CD4-positive, CD25-positive, alpha-beta regulatory T cell (primary cell): ENCODE data around the gene EHD3. TPM values are rescaled to one million over a fixed set of nuclear protein-coding genes. Genes with fewer than 3 reads are reported as not detected.

Source experiments
- ATAC-seq, 2 donors: fragments of 150-1000 bp; cut with Tn5 transposase; one replicate each; pipeline ENCODE4 v1.10.0; 2021; ENCODE audit warnings: low read depth in 2 of 2, moderate number of reproducible peaks in 2 of 2, moderate library complexity in 1 of 2
- DNase-seq, 3 donors: peaks; one replicate each; pipeline versions ENCODE4 v3.0.0 to v3.0.0-alpha.2; 2012 to 2022; ENCODE audit warnings: mixed read lengths in 1 of 3
- H3K27ac ChIP-seq: one replicate; pipeline ENCODE4 v1.7.0; 2013; ENCODE audit warnings: mild to moderate bottlenecking, low read length; ENCODE audit not compliant: insufficient read depth, poor library complexity, severe bottlenecking
- H3K27me3 ChIP-seq: one replicate; pipeline ENCODE4 v1.7.0; 2013; ENCODE audit warnings: low read length; ENCODE audit not compliant: control insufficient read depth, insufficient read depth
- H3K36me3 ChIP-seq: one replicate; pipeline ENCODE4 v1.7.0; 2013; ENCODE audit warnings: mild to moderate bottlenecking, low read length, moderate library complexity; ENCODE audit not compliant: control insufficient read depth, insufficient read depth
- H3K4me1 ChIP-seq: 2 replicates; pipeline ENCODE4 v1.7.0; 2013; ENCODE audit warnings: mild to moderate bottlenecking, low read length; ENCODE audit not compliant: insufficient read depth, control insufficient read depth, poor library complexity, severe bottlenecking
- H3K4me3 ChIP-seq: one replicate; pipeline ENCODE4 v1.7.0; 2013; ENCODE audit warnings: low read depth, mild to moderate bottlenecking, low read length, moderate library complexity
- H3K9me3 ChIP-seq, 2 experiments: 1 replicate in 1 of 2; 2 replicates in 1 of 2; pipeline ENCODE4 v1.7.0; 2013; ENCODE audit warnings: low read length in 2 of 2, mild to moderate bottlenecking in 1 of 2, moderate library complexity in 1 of 2; ENCODE audit not compliant: control insufficient read depth in 2 of 2
- H3K27ac Mint-ChIP-seq, 3 donors: one replicate each; pipeline ENCODE4 v1.8.0; 2020 to 2022; ENCODE audit warnings: mild to moderate bottlenecking in 3 of 3, mixed read lengths in 3 of 3, moderate library complexity in 2 of 3
- H3K27me3 Mint-ChIP-seq: one replicate; pipeline ENCODE4 v1.8.0; 2022; ENCODE audit warnings: mild to moderate bottlenecking, mixed read lengths
- H3K36me3 Mint-ChIP-seq: one replicate; pipeline ENCODE4 v1.8.0; 2020; ENCODE audit warnings: mixed read lengths
- H3K4me1 Mint-ChIP-seq, 4 donors: one replicate each; pipeline ENCODE4 v1.8.0; 2020 to 2022; ENCODE audit warnings: mixed read lengths in 4 of 4, mild to moderate bottlenecking in 1 of 4
- H3K4me3 Mint-ChIP-seq, 4 donors: one replicate each; pipeline ENCODE4 v1.8.0; 2020 to 2022; ENCODE audit warnings: mild to moderate bottlenecking in 4 of 4, mixed read lengths in 4 of 4, moderate library complexity in 3 of 4
- H3K9me3 Mint-ChIP-seq, 7 donors: one replicate each; pipeline ENCODE4 v1.8.0; 2020 to 2022; ENCODE audit warnings: mixed read lengths in 7 of 7, mild to moderate bottlenecking in 3 of 7, moderate library complexity in 2 of 7
- polyA plus RNA-seq, 4 donors: library from polyadenylated mRNA; unstranded; fragments of 300-500 nt; fragmentation: Illumina TruSeq; gene quantifications; one replicate each; pipeline ENCODE4 v1.2.3, GENCODE V29; 2021
- total RNA-seq: library from RNA; stranded (reverse); gene quantifications from one replicate; pipeline ENCODE4 v1.2.3, GENCODE V29; 2022

EHD3 gene
- total and polyA plus RNA-seq, 5 donors from 2014 or later = 2.3 to 3.5 (median 2.7) TPM

DNA sequence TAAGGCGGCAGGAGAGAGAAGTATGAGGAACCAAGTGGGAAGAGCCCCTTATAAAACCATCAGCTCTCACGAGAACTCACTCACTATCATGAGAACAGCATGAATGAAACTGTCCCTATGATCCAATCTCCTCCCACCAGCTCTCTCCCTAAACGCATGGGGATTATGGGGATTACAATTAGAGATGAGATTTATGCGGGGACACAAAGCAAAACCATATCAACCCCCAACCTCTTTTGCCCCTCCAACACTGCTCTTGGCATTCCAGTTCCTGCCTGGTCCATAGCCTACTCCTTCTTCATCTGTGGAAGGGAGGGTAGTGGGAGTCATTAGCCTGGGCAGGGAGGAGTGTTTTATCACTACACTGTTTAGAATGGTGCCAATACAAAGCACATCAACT, 1.4 kb upstream of the EHD3 start:
- Mint-ChIP-seq H3K27me3 (peaks cover 24% of the 10 kb centered on the region), H3K4me3 (peak overlapping the region in 1 of 4 donors; percentile 51), H3K27ac (no peak overlapping the region), H3K4me1 (peaks cover 5 to 29% (median 17%) of the 10 kb centered on the region in 4 donors), H3K9me3 (no peaks in the 10 kb centered on the region), H3K36me3 (no peaks in the 10 kb centered on the region)
- Histone ChIP-seq H3K4me3 (no peak overlapping the region), H3K27me3 (peaks cover 5% of the 10 kb centered on the region), H3K4me1 (peaks cover 12% of the 10 kb centered on the region), H3K9me3 (no peaks in the 10 kb centered on the region), H3K27ac (no peak overlapping the region), H3K36me3 (no peaks in the 10 kb centered on the region)
- no peak for DNase-seq
- no peak for ATAC-seq

DNA sequence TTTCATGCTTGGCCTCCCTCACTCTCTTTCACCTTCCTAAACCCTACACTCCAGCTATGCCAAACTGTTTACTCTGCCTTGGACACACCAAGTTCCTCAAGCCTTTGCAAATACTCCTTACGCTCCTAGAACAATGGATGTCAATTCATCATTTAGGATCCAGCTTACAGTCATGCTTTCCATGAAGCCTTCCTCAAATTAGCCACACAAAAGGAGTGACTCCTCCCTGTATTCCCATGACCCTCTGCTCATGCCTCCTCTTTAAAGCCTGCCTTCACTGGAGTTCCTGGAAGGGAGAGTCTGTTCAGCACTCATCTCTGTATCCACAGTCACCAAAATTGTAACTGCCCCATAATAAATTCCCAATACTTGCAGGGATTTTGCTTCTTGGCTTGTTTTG, 721 bp upstream of the EHD3 start:
- H3K4me3 ChIP-seq = peak overlapping the region; percentile 72
- DNase-seq = no peak
- peaks cover 12% of the 10 kb centered on the region for H3K4me1 ChIP-seq
- Mint-ChIP-seq H3K4me1 (peaks cover 5 to 31% (median 17%) of the 10 kb centered on the region in 4 donors), H3K27ac (no peak overlapping the region), H3K4me3 (peak overlapping the region; percentile 81 to 87 (median 84)), H3K36me3 (no peaks in the 10 kb centered on the region), H3K27me3 (peaks cover 21% of the 10 kb centered on the region), H3K9me3 (no peaks in the 10 kb centered on the region)
- no peak for ATAC-seq
- no peaks in the 10 kb centered on the region for H3K36me3 ChIP-seq
- H3K27me3 ChIP-seq = peaks cover 5% of the 10 kb centered on the region
- H3K9me3 ChIP-seq = no peaks in the 10 kb centered on the region
- no peak overlapping the region for H3K27ac ChIP-seq

DNA sequence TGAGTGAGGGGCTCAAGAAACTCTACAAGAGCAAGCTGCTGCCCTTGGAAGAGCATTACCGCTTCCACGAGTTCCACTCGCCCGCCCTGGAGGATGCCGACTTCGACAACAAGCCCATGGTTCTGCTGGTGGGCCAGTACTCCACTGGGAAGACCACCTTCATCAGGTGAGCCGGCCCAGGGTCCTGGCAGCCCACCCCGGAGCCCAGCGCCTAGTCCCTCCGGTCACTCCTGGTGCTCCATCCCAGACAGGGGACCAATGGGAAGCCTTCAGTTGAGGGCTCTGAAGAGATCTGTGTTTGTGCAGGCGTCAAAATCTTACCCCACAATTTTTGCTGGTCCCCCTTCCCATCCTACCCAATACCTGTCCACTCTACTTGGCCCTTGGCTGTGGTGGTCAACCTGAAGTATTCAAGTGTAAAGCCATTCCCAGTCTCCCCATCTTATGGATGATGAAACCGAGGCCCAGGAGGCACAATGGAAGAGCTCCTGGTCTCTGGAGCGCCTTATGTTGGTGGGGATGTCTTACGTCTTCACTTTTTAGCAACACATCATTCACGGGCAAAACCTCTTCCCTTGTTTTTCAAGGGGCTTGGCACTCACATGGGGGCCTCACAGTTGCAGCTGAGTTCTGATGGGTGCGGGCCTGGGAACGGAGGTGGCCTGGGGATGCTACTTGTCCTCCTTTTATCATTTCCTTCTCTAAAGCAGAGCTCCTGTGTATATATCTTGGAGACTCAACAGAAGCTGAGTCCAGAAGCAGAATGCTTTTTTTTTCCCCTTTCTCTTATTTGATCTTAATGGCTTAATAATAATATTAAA, 941 bp downstream of the EHD3 start:
- H3K9me3 Mint-ChIP-seq = no peaks in the 10 kb centered on the region
- peaks cover 12% of the 10 kb centered on the region for H3K4me1 ChIP-seq
- no peaks in the 10 kb centered on the region for H3K36me3 Mint-ChIP-seq
- H3K27me3 Mint-ChIP-seq = peaks cover 17% of the 10 kb centered on the region
- H3K4me3 ChIP-seq = no peak overlapping the region
- DNase-seq (peak in 1 of 3 donors; percentile 5), ATAC-seq (no peak)
- H3K4me1 Mint-ChIP-seq = peaks cover 5 to 31% (median 17%) of the 10 kb centered on the region in 4 donors
- no peaks in the 10 kb centered on the region for H3K9me3 ChIP-seq
- peak overlapping the region; percentile 22 to 83 (median 31) for H3K27ac Mint-ChIP-seq
- H3K4me3 Mint-ChIP-seq = peak overlapping the region; percentile 83 to 93 (median 86)
- no peaks in the 10 kb centered on the region for H3K36me3 ChIP-seq
- peaks cover 5% of the 10 kb centered on the region for H3K27me3 ChIP-seq
- no peak overlapping the region for H3K27ac ChIP-seq

DNA sequence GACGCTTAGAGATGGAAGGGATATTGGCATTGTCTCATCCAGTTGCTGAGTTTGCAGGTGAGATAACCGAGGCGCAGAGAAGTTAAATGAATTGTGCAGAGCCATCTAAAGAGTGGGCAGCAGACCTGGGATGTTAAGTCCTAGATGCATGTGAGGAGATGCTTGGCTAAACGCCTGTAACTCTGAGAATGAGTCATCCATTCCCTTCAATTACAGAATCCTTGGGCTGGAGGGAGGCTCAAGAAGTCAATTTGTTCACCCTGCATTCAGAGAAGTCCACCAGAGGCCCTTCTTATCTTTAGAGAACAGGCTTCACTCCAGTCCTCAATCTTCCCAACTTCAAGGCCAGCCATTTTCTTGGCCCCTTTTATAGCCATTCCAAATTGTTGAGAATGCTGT, 1.6 kb downstream of the EHD3 start:
- peak overlapping the region; percentile 22 to 83 (median 31) for H3K27ac Mint-ChIP-seq
- no peaks in the 10 kb centered on the region for H3K36me3 Mint-ChIP-seq
- Histone ChIP-seq H3K27me3 (peaks cover 5% of the 10 kb centered on the region), H3K36me3 (no peaks in the 10 kb centered on the region), H3K27ac (no peak overlapping the region), H3K9me3 (no peaks in the 10 kb centered on the region), H3K4me1 (peaks cover 12% of the 10 kb centered on the region), H3K4me3 (no peak overlapping the region)
- H3K4me3 Mint-ChIP-seq = peak overlapping the region; percentile 83 to 93 (median 86)
- no peak for ATAC-seq
- peaks cover 12% of the 10 kb centered on the region for H3K27me3 Mint-ChIP-seq
- no peak for DNase-seq
- peaks cover 5 to 31% (median 17%) of the 10 kb centered on the region in 4 donors for H3K4me1 Mint-ChIP-seq
- H3K9me3 Mint-ChIP-seq = no peaks in the 10 kb centered on the region

DNA sequence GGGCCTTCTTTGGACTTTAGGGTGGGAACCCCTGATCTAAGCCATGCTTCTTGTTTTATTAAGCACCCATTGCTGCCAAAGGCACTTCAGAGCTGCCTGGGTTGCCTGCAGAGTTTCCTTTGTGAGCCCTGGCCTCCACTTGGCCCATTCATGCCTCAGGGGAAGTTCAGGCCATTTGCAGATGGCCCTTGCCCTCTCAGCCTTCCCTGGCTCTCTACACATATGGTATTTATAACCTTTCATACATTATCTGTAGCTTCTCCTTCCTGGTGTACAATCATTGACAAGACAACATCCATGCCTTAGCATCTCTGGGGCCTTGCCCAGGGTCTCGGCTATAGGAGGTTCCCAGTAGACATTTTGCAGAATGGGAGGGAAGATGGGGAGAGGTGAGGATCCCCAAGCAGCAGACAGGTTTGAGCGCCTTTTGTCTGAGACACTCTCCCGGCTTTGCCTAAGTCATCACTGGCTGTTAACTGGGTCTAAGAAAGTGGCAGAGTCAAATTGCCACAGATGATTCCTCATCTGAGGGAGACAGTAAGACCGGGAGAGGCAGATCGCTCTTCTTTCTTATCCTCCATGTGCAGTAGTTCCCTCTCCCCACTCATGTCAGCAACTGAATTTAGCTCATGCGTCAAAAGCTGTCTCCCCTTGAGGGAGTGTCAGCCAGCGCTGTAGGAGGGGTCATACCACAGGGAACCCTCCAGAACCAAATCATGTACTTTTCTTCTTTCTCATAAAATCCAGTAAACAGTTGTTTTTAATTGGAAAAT, 2.7 kb downstream of the EHD3 start:
- Mint-ChIP-seq H3K4me3 (peak overlapping the region in 3 of 4 donors; percentile 4 to 86 (median 39)), H3K4me1 (peaks cover 5 to 31% (median 17%) of the 10 kb centered on the region in 4 donors), H3K36me3 (no peaks in the 10 kb centered on the region), H3K27ac (peak overlapping the region in 1 of 3 donors; percentile 31), H3K9me3 (no peaks in the 10 kb centered on the region), H3K27me3 (peaks cover 4% of the 10 kb centered on the region)
- Histone ChIP-seq H3K27me3 (no peaks in the 10 kb centered on the region), H3K27ac (no peak overlapping the region), H3K4me3 (no peak overlapping the region), H3K4me1 (peaks cover 12% of the 10 kb centered on the region), H3K9me3 (no peaks in the 10 kb centered on the region), H3K36me3 (no peaks in the 10 kb centered on the region)
- ATAC-seq = no peak
- DNase-seq = no peak

DNA sequence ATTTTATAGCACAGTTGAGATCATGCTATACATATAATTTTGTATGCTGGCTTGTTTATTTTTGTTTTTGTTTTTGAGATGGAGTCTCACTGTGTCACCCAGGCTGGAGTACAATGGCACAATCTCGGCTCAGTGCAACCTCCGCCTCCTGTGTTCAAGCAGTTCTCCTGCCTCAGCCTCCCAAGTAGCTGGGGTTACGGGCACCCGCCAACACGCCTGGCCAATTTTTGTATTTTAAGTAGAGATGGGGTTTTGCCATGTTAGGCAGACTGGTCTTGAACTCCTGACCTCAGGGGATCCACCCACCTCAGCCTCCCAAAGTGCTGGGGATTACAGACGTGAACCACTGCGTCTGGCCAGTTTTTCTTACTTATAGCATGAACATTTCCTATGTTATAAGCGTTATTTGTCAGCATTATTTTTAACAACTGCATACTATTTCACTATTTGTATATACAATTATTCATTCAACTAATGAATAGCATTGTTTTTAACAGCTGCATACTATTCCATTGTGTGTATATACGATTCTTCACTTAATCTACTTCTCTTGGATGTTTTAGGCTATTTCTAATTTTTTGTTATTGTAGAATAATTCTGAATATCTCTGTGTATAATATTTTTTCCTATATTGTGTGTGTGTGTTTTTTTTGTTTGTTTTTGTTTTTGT, 3.5 kb downstream of the EHD3 start:
- Mint-ChIP-seq H3K27me3 (peaks cover under 1% of the 10 kb centered on the region), H3K27ac (peak overlapping the region in 1 of 3 donors; percentile 31), H3K4me1 (peaks cover 5 to 31% (median 17%) of the 10 kb centered on the region in 4 donors), H3K36me3 (no peaks in the 10 kb centered on the region), H3K9me3 (no peaks in the 10 kb centered on the region), H3K4me3 (no peak overlapping the region)
- no peak overlapping the region for H3K27ac ChIP-seq
- H3K4me1 ChIP-seq = peaks cover 12% of the 10 kb centered on the region
- no peaks in the 10 kb centered on the region for H3K9me3 ChIP-seq
- H3K36me3 ChIP-seq = no peaks in the 10 kb centered on the region
- no peak overlapping the region for H3K4me3 ChIP-seq
- H3K27me3 ChIP-seq = no peaks in the 10 kb centered on the region
- ATAC-seq = no peak
- no peak for DNase-seq

DNA sequence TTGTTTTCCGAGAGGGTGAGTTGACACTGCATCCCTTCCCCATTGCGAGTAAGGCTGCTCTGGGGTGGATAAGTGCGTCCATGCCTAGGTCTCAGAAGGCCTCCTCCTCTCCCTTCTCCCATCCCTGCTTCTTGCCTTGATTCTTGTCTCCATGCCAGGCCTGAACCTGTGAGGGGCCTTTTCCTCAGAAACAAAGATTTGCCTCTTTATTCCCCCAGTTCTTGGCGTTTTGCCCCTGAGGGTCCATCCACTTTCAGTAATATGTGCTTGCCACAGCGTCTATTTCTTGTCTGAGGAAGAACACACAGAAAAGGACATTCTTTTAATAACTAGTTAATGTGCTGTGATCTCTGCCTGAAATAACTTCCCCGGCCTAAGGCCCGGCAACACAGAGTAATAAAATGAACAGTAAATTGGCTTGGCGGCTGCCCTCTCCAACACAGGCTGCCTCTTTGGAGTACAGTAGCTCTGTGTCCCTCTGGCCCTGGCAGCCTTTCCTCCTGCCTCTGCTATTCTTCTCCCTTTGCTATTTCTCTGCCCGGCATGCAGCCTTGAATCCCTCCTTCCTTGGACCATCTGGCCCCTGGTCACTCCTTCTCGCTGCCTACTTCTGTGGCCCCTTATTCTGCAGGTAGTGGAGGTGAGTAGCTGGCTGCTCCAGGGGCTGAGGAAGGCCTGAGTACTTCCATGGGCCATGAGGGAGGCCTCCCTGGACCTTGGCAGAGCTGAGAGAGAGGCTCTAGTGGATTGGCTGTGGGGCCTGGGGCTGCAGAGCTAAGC, 4.4 kb downstream of the EHD3 start:
- no peaks in the 10 kb centered on the region for H3K27me3 ChIP-seq
- no peaks in the 10 kb centered on the region for H3K27me3 Mint-ChIP-seq
- H3K36me3 ChIP-seq = no peaks in the 10 kb centered on the region
- no peak overlapping the region for H3K27ac ChIP-seq
- H3K9me3 Mint-ChIP-seq = no peaks in the 10 kb centered on the region
- peaks cover 12% of the 10 kb centered on the region for H3K4me1 ChIP-seq
- no peak overlapping the region for H3K4me3 Mint-ChIP-seq
- no peaks in the 10 kb centered on the region for H3K36me3 Mint-ChIP-seq
- no peak overlapping the region for H3K4me3 ChIP-seq
- H3K27ac Mint-ChIP-seq = peak overlapping the region in 1 of 3 donors; percentile 23
- H3K4me1 Mint-ChIP-seq = peaks cover 5 to 27% (median 17%) of the 10 kb centered on the region in 4 donors
- H3K9me3 ChIP-seq = no peaks in the 10 kb centered on the region
- DNase-seq = no peak
- no peak for ATAC-seq
